OCI-LY7 (cell line): Measurements from ENCODE around the gene EPS15. TPM values are rescaled to one million over a fixed set of nuclear protein-coding genes. Genes with fewer than 3 reads are reported as not detected.

Experiments
- BruUV-seq: library from RNA; stranded (reverse); fragments of 400-500 nt; replicated peaks from 2 replicates; lab custom pipeline; 2021; lab: Mats Ljungman, UMichigan
- CTCF ChIA-PET: fragments of 300-600 bp; sonication (Branson Sonifier 250); formaldehyde crosslinking; loops from one replicate; lab custom pipeline; 2022; ENCODE audit warnings: antibody characterized with exemption; ENCODE audit not compliant: unreplicated experiment; lab: Charles Lee
- POLR2A ChIA-PET: fragments of 300-600 bp; sonication (Branson Sonifier 250); formaldehyde crosslinking; loops from one replicate; lab custom pipeline; 2022; ENCODE audit warnings: antibody characterized with exemption; lab: Charles Lee
- DNase-seq: peaks from one replicate; pipeline ENCODE4 v3.0.0-alpha.2; 2015; ENCODE audit warnings: low spot score
- H2AFZ ChIP-seq: fragments of 200-600 bp; sonication (generic), shearing (Covaris generic); 2 replicates; pipeline ENCODE4 v1.6.1; 2014; ENCODE audit warnings: mild to moderate bottlenecking, antibody characterized with exemption, low read length, moderate library complexity
- H3K27ac ChIP-seq: fragments of 200-600 bp; sonication (generic); 2 replicates; pipeline ENCODE4 v1.5.1; 2014; ENCODE audit warnings: mixed run types, low read depth, mild to moderate bottlenecking, moderate library complexity, low read length, inconsistent platforms; ENCODE audit not compliant: poor library complexity, severe bottlenecking
- H3K36me3 ChIP-seq: fragments of 200-600 bp; sonication (generic); 2 replicates; pipeline ENCODE4 v1.6.1; 2014; ENCODE audit warnings: mild to moderate bottlenecking, antibody characterized with exemption, low read length, moderate library complexity, mixed read lengths; ENCODE audit not compliant: insufficient read depth
- H3K4me1 ChIP-seq: fragments of 200-600 bp; sonication (generic); 2 replicates; pipeline ENCODE4 v1.5.1; 2014; ENCODE audit warnings: mild to moderate bottlenecking, low read length; ENCODE audit not compliant: insufficient read depth, poor library complexity, severe bottlenecking
- H3K4me2 ChIP-seq: fragments of 200-600 bp; sonication (generic); 2 replicates; pipeline ENCODE4 v1.6.1; 2014; ENCODE audit warnings: mild to moderate bottlenecking, low read length
- H3K4me3 ChIP-seq: fragments of 200-600 bp; sonication (generic); 2 replicates; pipeline ENCODE4 v1.5.1; 2014; ENCODE audit warnings: mild to moderate bottlenecking, low read depth, low read length; ENCODE audit not compliant: poor library complexity, severe bottlenecking
- H3K79me2 ChIP-seq: fragments of 200-600 bp; sonication (generic); 2 replicates; pipeline ENCODE4 v1.6.1; 2016; ENCODE audit warnings: low read depth, mild to moderate bottlenecking, low read length, moderate library complexity, mixed read lengths; ENCODE audit not compliant: insufficient read depth
- H3K9me2 ChIP-seq: fragments of 200-600 bp; sonication (generic); 2 replicates; pipeline ENCODE4 v1.6.1; 2016; ENCODE audit warnings: mild to moderate bottlenecking, low read length, mixed read lengths; ENCODE audit not compliant: insufficient read depth
- H3K9me3 ChIP-seq: fragments of 200-600 bp; sonication (generic); 2 replicates; pipeline ENCODE4 v1.6.1; 2014; ENCODE audit warnings: mild to moderate bottlenecking, mixed run types, low read length, mixed read lengths
- H4K20me1 ChIP-seq: fragments of 200-600 bp; sonication (generic); 2 replicates; pipeline ENCODE4 v1.6.1; 2014; ENCODE audit warnings: mild to moderate bottlenecking, antibody characterized with exemption, low read length, moderate library complexity, mixed read lengths; ENCODE audit not compliant: insufficient read depth
- CTCF ChIP-seq: fragments of 200-600 bp; sonication (generic); conservative IDR thresholded peaks from 2 replicates; pipeline ENCODE4 v1.5.1; 2014; ENCODE audit warnings: mild to moderate bottlenecking, antibody characterized with exemption, low read length, moderate library complexity, mixed read lengths
- EZH2phosphoT487 ChIP-seq: fragments of 200-600 bp; sonication (generic); IDR thresholded peaks from 2 replicates; pipeline ENCODE4 v1.6.1; 2018; ENCODE audit warnings: low read depth, borderline replicate concordance, mild to moderate bottlenecking, mixed run types, antibody characterized with exemption, low read length, moderate library complexity, mixed read lengths
- intact Hi-C: fragments of 100-400 bp; cut with micrococcal nuclease; formaldehyde crosslinking; loops from one replicate; pipeline ENCODE4 v1.10.0; 2022; ENCODE audit not compliant: unreplicated experiment
- total RNA-seq, 2 experiments: library from RNA; depleted of rRNA in 1 of 2; stranded (reverse); fragments of >200 nt in 1 of 2; shearing (Covaris generic) in 1 of 2; gene quantifications; 2 replicates each; pipeline ENCODE4 v1.2.3, GENCODE V29; 2014 to 2022

The EPS15 gene
- total RNA-seq, 2 experiments from 2014 or later, result 23.8 to 73.2 TPM

GRCh38 chr1:51519865-51520699 lies 1.0 kb upstream of the EPS15 start:
- TSS peak; percentile 41 for BruUV-seq
- H3K4me2 ChIP-seq, result no peak overlapping the region

GRCh38 chr1:51518586-51519047 lies 449 bp downstream of the EPS15 start:
- Histone ChIP-seq H2AFZ (peak overlapping the region; percentile 60), H3K9me2 (no peaks in the 10 kb centered on the region), H3K4me3 (peak overlapping the region; percentile 95), H3K4me2 (peak overlapping the region; percentile 93), H3K79me2 (peaks cover 49% of the 10 kb centered on the region), H4K20me1 (peaks cover 9% of the 10 kb centered on the region), H3K27ac (peak overlapping the region; percentile 82), H3K36me3 (no peaks in the 10 kb centered on the region), H3K9me3 (no peaks in the 10 kb centered on the region; the same call in 1 of the 2 replicates), H3K4me1 (peaks cover 25% of the 10 kb centered on the region)
- POLR2A ChIA-PET, result interaction anchor here (0.7 to 0.8 kb wide), 2 partner anchors 12 to 213 kb away, joined by 3 read pairs; no protein-coding TSS in a partner anchor
- BruUV-seq, result no TSS peak
- peak; percentile 67 for DNase-seq
- CTCF ChIA-PET, result no interaction called here
- intact Hi-C loops, result loop anchor here (1.0 to 5.0 kb wide), 5 partner anchors 28 to 551 kb away; partner anchors contain the start of gene NRDC
- TF ChIP-seq CTCF (no peak), EZH2phosphoT487 (no peak)

More at GRCh38 chr1:51519865-51520699, 1.0 kb upstream of the EPS15 start:
- Histone ChIP-seq H3K4me3 (no peak overlapping the region), H3K4me1 (peaks cover 19% of the 10 kb centered on the region), H2AFZ (peak overlapping the region; percentile 6; the same call in 1 of the 2 replicates), H3K9me3 (no peaks in the 10 kb centered on the region; the same call in 1 of the 2 replicates), H3K79me2 (peaks cover 34% of the 10 kb centered on the region), H3K27ac (no peak overlapping the region), H4K20me1 (peaks cover 9% of the 10 kb centered on the region), H3K36me3 (no peaks in the 10 kb centered on the region), H3K9me2 (no peaks in the 10 kb centered on the region)
- no peak for TF ChIP-seq EZH2phosphoT487
- TF ChIP-seq CTCF, result no peak
- intact Hi-C loops, result loop anchor here (2.0 to 5.0 kb wide), 4 partner anchors 98 to 553 kb away; partner anchors contain the start of gene NRDC
- CTCF ChIA-PET, result no interaction called here
- POLR2A ChIA-PET, result interaction anchor here (1.0 to 1.2 kb wide), 3 partner anchors 7 to 249 kb away, joined by 3 to 6 read pairs (median 3); no protein-coding TSS in a partner anchor
- DNase-seq, result no peak
